Measurements from ENCODE around the gene CORO2B. TPM values are rescaled to one million over a fixed set of nuclear protein-coding genes. Genes with fewer than 3 reads are reported as not detected.

The CORO2B gene
- total RNA-seq, 1 donor from 2014 or later = 82.5 TPM

DNA sequence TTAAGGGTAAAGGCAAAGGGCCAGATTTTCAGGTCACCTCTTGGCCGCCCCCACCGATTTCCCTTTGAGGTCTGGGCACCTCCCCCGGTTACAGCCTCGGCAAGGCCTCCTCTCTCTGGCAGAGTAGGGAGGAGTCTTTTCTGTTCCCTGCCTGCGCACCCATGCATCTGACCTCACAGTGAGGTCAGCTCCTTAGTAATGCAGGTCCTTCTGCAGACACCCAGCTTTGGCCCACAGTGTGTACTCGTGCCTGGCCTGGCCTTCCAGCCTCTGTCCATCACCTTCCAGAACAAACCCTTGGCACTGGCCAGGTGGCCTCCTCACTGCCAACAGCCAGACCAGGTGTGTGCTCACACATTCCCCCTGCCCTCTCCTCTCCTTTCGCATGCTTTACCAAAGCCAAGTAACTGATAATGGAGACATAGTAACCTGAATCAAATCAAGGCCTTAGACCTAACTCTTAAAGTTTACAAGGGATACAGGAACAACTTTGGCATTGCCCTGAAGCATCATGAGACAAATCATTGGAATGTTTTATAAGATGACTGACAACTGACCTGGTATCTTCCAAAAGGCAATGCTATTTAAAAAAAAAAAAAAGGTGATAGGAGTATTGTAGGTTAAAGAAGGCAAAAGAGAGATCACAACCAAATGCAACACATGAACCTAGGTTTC, 61.3 kb downstream of the CORO2B start:
- DNase-seq (ENCODE audit: low spot score) = no peak
- H3K36me3 Mint-ChIP-seq (ENCODE audit: low read depth) = peaks cover 3% of the 10 kb centered on the region
- TF ChIP-seq, protein P1, sequence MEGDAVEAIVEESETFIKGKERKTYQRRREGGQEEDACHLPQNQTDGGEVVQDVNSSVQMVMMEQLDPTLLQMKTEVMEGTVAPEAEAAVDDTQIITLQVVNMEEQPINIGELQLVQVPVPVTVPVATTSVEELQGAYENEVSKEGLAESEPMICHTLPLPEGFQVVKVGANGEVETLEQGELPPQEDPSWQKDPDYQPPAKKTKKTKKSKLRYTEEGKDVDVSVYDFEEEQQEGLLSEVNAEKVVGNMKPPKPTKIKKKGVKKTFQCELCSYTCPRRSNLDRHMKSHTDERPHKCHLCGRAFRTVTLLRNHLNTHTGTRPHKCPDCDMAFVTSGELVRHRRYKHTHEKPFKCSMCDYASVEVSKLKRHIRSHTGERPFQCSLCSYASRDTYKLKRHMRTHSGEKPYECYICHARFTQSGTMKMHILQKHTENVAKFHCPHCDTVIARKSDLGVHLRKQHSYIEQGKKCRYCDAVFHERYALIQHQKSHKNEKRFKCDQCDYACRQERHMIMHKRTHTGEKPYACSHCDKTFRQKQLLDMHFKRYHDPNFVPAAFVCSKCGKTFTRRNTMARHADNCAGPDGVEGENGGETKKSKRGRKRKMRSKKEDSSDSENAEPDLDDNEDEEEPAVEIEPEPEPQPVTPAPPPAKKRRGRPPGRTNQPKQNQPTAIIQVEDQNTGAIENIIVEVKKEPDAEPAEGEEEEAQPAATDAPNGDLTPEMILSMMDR (IDR thresholded peaks at IDR 0.05) = no peak
- H3K27me3 Mint-ChIP-seq (ENCODE audit: low read depth) = no peaks in the 10 kb centered on the region
- no peaks in the 10 kb centered on the region for H3K9me3 Mint-ChIP-seq (ENCODE audit: low read depth)
- H3K4me1 Mint-ChIP-seq (ENCODE audit: low read depth) = peaks cover 80% of the 10 kb centered on the region
- no peak overlapping the region for H3K4me3 Mint-ChIP-seq (ENCODE audit: unreplicated experiment)
- peak overlapping the region; percentile 34 for H3K27ac Mint-ChIP-seq (ENCODE audit: unreplicated experiment)

DNA sequence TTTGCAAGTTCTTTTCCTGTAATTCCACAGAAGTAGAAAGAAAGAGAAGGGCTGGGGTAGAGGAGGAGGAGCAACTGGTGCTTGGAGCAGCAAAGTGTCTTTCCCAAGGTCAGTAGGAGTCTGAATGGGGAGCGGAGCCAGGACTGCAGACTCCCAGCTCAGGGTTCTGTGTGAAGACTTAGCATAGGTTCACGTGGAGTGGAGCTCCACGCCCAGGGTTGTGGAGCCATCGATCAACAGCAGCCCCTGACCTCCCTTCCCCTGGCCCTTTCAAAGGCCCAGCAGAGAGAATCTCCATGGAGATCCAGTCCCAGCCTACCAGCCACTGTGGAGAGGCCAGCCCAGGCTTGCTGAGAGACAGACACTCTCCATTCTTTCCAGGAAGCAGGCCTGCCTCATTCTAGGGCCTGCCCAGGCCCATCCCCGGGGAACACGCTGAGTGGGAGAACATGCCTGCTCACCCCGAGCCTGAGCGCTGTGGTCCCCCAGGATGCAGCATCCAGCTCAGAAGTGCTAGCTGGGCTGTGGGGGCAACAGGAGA, 62.1 kb downstream of the CORO2B start:
- DNase-seq (ENCODE audit: low spot score) = no peak
- H3K27me3 Mint-ChIP-seq (ENCODE audit: low read depth) = no peaks in the 10 kb centered on the region
- H3K4me1 Mint-ChIP-seq (ENCODE audit: low read depth) = peaks cover 75% of the 10 kb centered on the region
- peak overlapping the region; percentile 80 for H3K27ac Mint-ChIP-seq (ENCODE audit: unreplicated experiment)
- no peak overlapping the region for H3K4me3 Mint-ChIP-seq (ENCODE audit: unreplicated experiment)
- no peaks in the 10 kb centered on the region for H3K9me3 Mint-ChIP-seq (ENCODE audit: low read depth)
- TF ChIP-seq, protein P1 (IDR thresholded peaks at IDR 0.05) = no peak
- H3K36me3 Mint-ChIP-seq (ENCODE audit: low read depth) = peaks cover 7% of the 10 kb centered on the region

DNA sequence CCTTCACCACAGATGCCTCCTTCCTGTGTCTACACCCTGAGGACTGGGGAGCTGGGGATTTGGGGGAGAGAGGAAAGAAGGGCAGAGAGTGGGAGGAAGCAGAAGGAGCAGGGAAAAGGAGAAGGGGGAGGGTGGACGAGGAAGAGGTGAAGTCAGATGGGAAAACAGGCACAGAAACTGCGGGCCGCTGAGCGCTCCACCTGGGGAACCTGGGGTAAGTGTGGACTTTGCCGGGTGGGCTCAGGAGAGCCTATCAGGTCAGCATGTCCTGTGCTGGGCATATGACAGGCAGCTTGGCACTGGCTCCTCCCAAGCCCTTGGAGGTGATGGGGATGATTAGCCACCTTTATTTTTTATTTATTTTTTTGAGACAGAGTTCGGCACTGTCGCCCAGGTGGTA, 62.6 kb downstream of the CORO2B start:
- H3K36me3 Mint-ChIP-seq (ENCODE audit: low read depth) = peaks cover 9% of the 10 kb centered on the region
- no peaks in the 10 kb centered on the region for H3K27me3 Mint-ChIP-seq (ENCODE audit: low read depth)
- TF ChIP-seq, protein P1 (IDR thresholded peaks at IDR 0.05) = no peak
- H3K4me3 Mint-ChIP-seq (ENCODE audit: unreplicated experiment) = no peak overlapping the region
- peak overlapping the region; percentile 80 for H3K27ac Mint-ChIP-seq (ENCODE audit: unreplicated experiment)
- H3K4me1 Mint-ChIP-seq (ENCODE audit: low read depth) = peaks cover 72% of the 10 kb centered on the region
- DNase-seq (ENCODE audit: low spot score) = no peak
- no peaks in the 10 kb centered on the region for H3K9me3 Mint-ChIP-seq (ENCODE audit: low read depth)

DNA sequence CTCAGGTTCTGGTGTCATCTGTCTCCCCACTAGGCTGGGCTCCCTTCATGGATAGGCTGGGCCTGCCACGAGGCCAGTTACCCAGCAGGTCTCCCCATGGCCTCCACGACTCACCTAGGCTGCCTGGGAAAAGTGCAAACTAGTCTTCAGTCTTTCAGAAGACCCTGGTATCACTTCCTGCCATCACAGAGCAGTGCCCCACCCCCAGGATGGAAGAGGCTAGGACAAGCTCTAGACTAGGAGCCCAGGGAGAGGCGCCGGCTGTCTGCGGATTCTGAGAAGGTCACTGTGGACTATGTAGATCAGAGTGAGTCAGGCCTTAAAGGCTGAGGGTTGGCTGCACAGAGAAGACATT, 63.7 kb downstream of the CORO2B start:
- H3K4me3 Mint-ChIP-seq (ENCODE audit: unreplicated experiment) = no peak overlapping the region
- peaks cover 69% of the 10 kb centered on the region for H3K4me1 Mint-ChIP-seq (ENCODE audit: low read depth)
- TF ChIP-seq, protein P1 (IDR thresholded peaks at IDR 0.05) = no peak
- no peaks in the 10 kb centered on the region for H3K27me3 Mint-ChIP-seq (ENCODE audit: low read depth)
- H3K27ac Mint-ChIP-seq (ENCODE audit: unreplicated experiment) = peak overlapping the region; percentile 94
- peaks cover 10% of the 10 kb centered on the region for H3K36me3 Mint-ChIP-seq (ENCODE audit: low read depth)
- no peak for DNase-seq (ENCODE audit: low spot score)
- H3K9me3 Mint-ChIP-seq (ENCODE audit: low read depth) = no peaks in the 10 kb centered on the region

DNA sequence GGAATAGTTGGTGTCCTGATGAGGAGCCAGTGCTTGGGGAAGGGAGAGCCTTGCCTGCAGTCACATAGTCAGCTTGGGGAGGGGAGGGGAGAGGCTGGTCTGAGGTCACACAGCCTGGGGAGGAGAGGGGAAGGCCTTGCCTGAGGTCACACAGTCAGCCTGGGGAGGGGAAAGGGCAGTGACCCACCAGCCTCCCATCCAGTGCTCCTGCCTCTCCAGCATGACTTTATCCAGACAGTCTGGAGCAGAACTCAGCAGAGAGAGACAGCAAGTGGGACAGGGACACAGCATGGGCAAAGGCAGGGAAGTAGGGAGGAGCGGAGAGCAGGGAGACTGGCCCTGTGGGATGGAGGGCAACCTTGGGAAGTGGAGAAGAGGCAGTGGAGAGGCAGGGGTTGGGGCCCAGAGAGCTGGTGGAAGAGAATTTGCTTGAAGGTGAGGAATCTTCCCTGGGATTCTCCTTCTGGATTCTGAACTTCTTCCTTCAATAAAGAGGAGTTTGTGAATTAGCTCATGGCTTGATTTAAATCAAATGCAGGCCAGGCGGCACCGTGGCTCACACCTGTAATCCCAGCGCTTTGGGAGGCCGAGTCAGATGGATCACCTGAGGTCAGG, 64.5 kb downstream of the CORO2B start:
- Mint-ChIP-seq H3K4me1 (ENCODE audit: low read depth) (peaks cover 62% of the 10 kb centered on the region), H3K9me3 (ENCODE audit: low read depth) (no peaks in the 10 kb centered on the region), H3K27ac (ENCODE audit: unreplicated experiment) (peak overlapping the region; percentile 94), H3K4me3 (ENCODE audit: unreplicated experiment) (peak overlapping the region; percentile 33), H3K27me3 (ENCODE audit: low read depth) (no peaks in the 10 kb centered on the region), H3K36me3 (ENCODE audit: low read depth) (peaks cover 10% of the 10 kb centered on the region)
- TF ChIP-seq, protein P1 (IDR thresholded peaks at IDR 0.05) = no peak
- no peak for DNase-seq (ENCODE audit: low spot score)
